ENCODE results near the gene NPFF. TPM values are rescaled to one million over a fixed set of nuclear protein-coding genes. Genes with fewer than 3 reads are reported as not detected.

NPFF gene
- total RNA-seq, 1 donor from 2014 or later = not detected

- ATAC-seq (no peak), DNase-seq (no peak)
- intact Hi-C loops (cut with micrococcal nuclease) = no loop called here
These were observed 9.6 kb upstream of the NPFF start for GRCh38 chr12:53516758-53517455.

GRCh38 chr12:53515291-53515680, 8.0 kb upstream of the NPFF start:
- no peak for ATAC-seq
- DNase-seq = no peak
- intact Hi-C loops (cut with micrococcal nuclease) = no loop called here

DNA sequence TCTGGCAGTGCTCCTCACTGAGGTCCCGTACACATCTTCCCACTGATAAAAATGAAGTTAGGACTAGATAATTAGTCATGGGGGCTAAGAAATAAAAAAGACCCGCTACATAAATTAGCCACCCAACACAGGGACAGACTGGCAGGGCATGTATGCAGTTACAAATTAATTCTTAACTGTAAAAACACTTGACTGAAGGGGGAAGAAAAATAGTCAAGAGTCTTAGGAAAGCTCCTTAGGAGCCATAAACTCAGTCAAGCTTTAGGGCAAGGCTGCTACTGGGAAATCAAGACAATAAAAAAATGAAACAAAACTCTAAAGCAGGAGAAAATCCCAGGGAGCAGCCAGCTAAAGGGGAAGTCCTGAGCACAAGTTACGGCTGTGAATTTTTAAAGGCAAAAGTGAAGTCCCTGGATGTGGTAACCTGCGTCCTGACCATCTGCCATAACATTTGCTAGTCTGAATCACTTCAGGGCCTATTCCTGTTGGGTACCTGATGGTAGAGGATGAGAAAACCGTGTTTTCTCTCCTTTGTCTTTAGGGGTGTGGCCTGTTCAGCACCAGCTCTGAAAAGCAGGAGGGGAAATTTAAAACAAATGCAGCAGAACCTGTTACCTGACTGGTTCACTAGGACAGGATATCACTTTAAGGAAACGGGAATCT, 7.5 kb upstream of the NPFF start:
- ATAC-seq (no peak), DNase-seq (no peak)
- intact Hi-C loops (cut with micrococcal nuclease) = no loop called here

GRCh38 chr12:53513712-53514410, 6.6 kb upstream of the NPFF start:
- intact Hi-C loops (cut with micrococcal nuclease) = no loop called here
- ATAC-seq = no peak

DNA sequence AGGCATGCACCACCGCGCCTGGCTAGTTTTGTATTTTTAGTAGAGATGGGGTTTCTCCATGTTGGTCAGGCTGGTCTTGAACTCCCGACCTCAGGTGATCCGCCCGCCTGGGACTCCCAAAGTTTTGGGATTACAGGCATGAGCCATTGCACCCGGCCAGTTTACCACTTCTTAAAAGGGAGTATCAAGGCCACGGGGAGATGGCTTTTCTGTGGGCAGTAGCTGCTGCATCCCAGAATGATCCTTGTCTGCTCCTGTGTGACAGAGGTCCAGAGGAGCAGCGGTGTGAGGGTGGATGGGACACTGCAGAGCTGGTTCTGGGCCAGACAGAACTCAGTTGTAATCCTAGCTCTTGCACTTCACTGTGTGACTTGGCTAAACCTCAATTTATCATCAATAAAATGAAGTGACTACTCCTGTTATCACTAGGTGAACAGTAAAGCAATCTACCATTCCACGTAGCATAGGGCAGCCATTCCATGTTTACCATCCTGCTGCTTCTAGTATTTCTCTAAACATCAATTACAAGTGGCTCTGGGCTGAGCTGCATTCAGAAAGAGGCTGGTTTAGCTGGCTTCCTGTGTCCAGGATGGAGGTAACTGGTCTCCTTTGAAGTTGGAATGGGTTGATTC, 3.0 kb upstream of the NPFF start:
- DNase-seq (no peak), ATAC-seq (no peak)
- intact Hi-C loops (cut with micrococcal nuclease) = no loop called here

More at GRCh38 chr12:53513712-53514410, 6.6 kb upstream of the NPFF start:
- DNase-seq = no peak

- ATAC-seq = peak; percentile 84
- DNase-seq = peak; percentile 87
- intact Hi-C loops (cut with micrococcal nuclease) = no loop called here
These were observed 1.4 kb upstream of the NPFF start for GRCh38 chr12:53508534-53509170.

- no peak for ATAC-seq
- no peak for DNase-seq
- intact Hi-C loops (cut with micrococcal nuclease) = no loop called here
These were observed 260 bp upstream of the NPFF start for GRCh38 chr12:53507603-53507885.

DNA sequence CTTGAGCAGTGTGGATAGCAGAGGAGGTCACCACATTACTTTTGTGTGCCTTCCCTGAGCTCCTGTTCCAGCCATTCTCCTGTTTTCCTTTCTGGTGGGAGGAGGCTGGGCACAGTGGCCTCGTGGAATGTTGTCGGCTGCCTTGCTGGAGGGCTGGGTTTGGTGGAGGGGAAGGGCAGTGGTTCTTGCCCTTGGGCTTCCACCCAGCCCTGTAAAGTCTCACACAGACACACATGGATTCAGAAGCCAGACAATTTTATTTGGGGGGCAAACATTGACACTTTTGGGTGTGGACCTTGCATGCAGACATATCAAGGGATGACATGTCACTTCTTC, 866 bp downstream of the NPFF start:
- ATAC-seq (no peak), DNase-seq (no peak)
- intact Hi-C loops (cut with micrococcal nuclease) = no loop called here

DNA sequence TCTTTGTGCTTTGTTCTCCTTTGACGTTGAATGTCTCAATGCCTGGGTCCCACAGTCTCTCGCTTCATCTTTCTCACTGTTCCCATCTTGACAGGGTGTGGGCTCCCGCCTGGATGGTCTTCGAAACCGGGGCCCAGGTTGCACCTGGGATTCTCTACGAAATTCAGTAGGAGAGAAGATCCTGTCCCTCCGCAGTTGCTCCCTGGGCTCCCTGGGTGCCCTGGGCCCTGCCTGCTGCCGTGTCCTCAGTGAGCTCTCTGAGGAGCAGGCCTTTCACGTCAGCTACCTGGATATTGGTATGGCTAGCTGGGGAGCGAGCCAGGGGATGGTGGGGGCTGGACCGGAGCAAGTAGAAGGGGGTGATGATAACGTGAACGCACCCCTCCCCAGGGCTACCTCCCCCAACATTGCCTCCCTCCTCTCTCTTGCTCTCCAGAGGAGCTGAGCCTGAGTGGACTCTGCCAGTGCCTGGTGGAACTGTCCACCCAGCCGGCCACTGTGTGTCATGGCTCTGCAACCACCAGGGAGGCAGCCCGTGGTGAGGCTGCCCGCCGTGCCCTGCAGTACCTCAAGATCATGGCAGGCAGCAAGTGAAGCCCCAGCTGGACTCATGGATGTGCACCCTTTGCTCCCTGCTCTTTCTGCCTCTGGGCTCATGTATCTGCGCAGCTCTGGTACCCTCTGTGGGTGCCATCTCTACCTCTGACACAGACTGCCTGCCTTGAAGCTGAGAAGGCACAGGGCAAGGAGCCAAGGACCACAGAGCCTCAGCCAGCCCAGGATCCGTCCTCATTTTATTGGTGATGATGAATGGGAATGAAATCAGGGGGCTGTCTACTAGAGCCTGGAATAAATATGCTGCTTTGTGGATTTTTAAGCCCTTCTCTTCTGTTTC, 1.5 kb downstream of the NPFF start:
- ATAC-seq = no peak
- DNase-seq = no peak
- intact Hi-C loops (cut with micrococcal nuclease) = no loop called here

- no peak for DNase-seq
- intact Hi-C loops (cut with micrococcal nuclease) = no loop called here
- ATAC-seq = no peak
These were observed 2.2 kb downstream of the NPFF start for GRCh38 chr12:53505086-53505485.

GRCh38 chr12:53504004-53504920, 3.0 kb downstream of the NPFF start:
- intact Hi-C loops (cut with micrococcal nuclease) = loop anchor here (5.0 kb wide), 1 partner anchor 182 kb away; the partner anchor contains the start of gene AAAS
- ATAC-seq = no peak
- DNase-seq = no peak

- intact Hi-C loops (cut with micrococcal nuclease) = loop anchor here (5.0 kb wide), 1 partner anchor 181 kb away; the partner anchor contains the start of gene AAAS
- DNase-seq (no peak), ATAC-seq (no peak)
These were observed 4.1 kb downstream of the NPFF start for GRCh38 chr12:53502983-53503728.

DNA sequence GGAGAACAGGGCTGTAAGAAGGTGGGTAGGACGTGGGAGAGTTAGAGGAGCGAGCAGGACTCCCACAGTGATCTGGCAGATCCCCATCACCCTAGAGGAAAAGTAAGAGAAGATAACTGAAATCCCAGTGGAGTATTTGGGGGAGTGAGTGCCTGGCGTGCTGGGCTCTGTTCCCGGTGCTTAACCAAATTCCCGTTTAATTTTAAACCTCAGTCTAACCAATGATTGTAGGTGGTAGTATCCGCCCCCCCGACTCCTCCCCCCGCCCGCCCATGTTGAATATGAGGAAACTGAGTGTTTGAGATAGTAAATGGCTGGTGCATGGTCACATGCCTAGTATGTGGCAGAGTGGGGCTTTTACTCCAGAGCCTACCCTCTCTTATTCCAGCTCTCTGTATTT, 5.0 kb downstream of the NPFF start:
- no peak for DNase-seq
- intact Hi-C loops (cut with micrococcal nuclease) = loop anchor here (5.0 kb wide), 1 partner anchor 180 kb away; the partner anchor contains the start of gene AAAS
- no peak for ATAC-seq

DNA sequence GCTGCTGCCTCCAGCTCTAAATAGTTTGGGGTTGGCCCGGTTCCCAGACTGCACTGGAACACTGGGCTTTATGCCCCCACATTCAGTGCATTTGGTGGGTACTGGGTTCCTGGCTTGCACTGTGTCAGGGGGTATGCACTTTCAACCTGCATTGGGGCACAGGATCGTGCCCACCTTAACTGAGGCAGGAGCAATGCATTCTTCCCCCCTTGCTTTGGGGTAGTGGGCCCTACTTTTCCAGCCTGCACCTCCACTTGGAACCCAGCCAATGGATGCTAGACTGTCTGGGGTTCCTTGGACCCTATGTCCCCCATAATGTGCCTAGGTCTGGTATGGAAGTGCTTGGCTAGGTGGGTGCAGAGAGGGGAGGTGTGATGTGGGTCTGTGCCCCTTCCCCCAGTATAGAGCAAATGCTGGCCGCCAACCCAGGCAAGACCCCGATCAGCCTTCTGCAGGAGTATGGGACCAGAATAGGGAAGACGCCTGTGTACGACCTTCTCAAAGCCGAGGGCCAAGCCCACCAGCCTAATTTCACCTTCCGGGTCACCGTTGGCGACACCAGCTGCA, 5.6 kb downstream of the NPFF start:
- intact Hi-C loops (cut with micrococcal nuclease) = loop anchor here (5.0 kb wide), 1 partner anchor 179 kb away; the partner anchor contains the start of gene AAAS
- no peak for DNase-seq
- ATAC-seq = no peak

GRCh38 chr12:53500776-53501614, 6.3 kb downstream of the NPFF start, which contains the start of gene TARBP2:
Gene TARBP2 (plus strand): TSS chr12:53501283. CDS start chr12:53501409, 126 bp downstream.
- peak; percentile 87 for ATAC-seq
- intact Hi-C loops (cut with micrococcal nuclease) = loop anchor here (5.0 kb wide), 1 partner anchor 179 kb away; the partner anchor contains the start of gene AAAS
- peak; percentile 97 for DNase-seq
